ENCODE measurements around the gene DNAJC7. TPM values are rescaled to one million over a fixed set of nuclear protein-coding genes. Genes with fewer than 3 reads are reported as not detected.
"Not testable (repeated sequence)": the region's sequence is repeated elsewhere in the genome, so short reads cannot be mapped to it uniquely, and the experiment has no call there.

DNAJC7 gene
- polyA plus RNA-seq, 3 donors = 43.8 to 86.1 (median 65.2) TPM

DNA sequence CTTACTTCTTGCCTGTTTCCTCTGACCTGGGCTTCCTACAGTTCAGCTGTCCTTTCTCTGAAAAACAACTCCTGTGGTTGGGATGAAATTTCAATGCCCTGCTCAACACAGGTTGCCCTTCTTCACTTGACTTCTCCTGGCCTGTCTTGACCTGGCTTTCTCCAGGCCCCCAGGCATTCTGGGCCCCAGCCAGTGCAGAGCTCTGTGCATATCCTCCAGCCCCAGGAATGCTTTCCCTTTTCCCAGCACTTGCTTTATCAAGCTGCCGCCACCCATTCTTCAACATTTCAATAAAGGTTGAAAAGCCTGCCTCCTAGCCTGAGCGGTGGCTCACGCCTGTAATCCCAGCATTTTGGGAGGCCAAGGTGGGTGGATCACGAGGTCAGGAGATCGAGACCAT, 76.1 kb downstream of the DNAJC7 start:
- 92 to 95% (median 94%) methylated on average over 5 of the region's 5 CpGs for WGBS, 3 donors
- no peak overlapping the region for H3K27ac ChIP-seq (ENCODE audit: low read depth, low read length)

DNA sequence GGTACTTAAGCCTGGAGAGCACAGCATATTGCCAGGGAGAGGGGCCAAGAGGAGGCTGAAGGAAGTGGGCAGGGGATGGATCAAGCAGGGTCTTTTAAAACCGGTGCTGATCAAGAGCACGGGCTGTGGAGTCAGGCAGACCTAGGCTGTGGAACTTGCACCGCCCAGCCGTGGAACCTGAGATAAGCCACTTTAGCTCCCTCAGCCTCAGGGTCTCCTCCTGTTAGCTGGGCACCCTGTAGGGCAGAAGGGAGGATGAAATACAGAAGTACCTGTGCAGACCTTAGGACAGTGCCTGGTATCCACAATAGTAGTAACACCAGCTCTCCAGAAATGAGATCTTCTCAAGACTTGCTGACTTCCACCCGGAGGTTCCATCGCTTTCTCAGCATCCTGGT, 77.5 kb downstream of the DNAJC7 start:
- H3K27ac ChIP-seq (ENCODE audit: low read depth, low read length) = no peak overlapping the region
- 90 to 94% (median 93%) methylated on average over 6 of the region's 6 CpGs for WGBS, 3 donors

DNA sequence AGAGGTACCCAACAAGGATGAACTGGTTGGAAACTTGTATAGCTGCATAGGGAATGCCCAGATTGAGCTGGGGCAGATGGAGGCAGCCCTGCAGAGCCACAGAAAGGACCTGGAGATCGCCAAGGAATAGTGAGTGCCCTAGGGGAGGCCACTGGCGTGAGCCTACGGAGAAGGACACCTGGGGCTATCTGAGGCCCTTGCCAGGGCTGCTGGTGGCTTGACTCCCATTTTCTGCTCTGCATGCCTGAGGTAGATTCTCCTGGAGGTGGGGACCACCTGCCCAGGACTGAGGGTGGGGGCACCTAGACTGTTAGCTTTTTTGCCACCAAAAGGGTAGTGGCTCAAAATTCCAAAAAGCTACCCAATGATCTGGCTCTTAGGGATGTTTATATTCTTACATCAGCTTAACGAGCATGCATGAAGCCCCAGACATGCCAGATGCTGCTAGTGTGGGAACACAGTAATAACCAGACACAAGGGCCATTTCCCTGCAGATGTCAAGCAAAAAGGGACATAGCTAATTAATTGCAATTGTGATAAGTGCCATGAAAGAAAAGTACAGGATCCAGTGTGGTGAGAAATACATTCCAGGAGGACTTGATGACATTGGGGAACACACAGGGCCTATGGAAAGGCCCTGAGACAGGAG, 78.1 kb downstream of the DNAJC7 start:
- H3K27ac ChIP-seq (ENCODE audit: low read depth, low read length) = no peak overlapping the region
- 86 to 94% (median 93%) methylated on average over 4 of the region's 4 CpGs for WGBS, 3 donors

DNA sequence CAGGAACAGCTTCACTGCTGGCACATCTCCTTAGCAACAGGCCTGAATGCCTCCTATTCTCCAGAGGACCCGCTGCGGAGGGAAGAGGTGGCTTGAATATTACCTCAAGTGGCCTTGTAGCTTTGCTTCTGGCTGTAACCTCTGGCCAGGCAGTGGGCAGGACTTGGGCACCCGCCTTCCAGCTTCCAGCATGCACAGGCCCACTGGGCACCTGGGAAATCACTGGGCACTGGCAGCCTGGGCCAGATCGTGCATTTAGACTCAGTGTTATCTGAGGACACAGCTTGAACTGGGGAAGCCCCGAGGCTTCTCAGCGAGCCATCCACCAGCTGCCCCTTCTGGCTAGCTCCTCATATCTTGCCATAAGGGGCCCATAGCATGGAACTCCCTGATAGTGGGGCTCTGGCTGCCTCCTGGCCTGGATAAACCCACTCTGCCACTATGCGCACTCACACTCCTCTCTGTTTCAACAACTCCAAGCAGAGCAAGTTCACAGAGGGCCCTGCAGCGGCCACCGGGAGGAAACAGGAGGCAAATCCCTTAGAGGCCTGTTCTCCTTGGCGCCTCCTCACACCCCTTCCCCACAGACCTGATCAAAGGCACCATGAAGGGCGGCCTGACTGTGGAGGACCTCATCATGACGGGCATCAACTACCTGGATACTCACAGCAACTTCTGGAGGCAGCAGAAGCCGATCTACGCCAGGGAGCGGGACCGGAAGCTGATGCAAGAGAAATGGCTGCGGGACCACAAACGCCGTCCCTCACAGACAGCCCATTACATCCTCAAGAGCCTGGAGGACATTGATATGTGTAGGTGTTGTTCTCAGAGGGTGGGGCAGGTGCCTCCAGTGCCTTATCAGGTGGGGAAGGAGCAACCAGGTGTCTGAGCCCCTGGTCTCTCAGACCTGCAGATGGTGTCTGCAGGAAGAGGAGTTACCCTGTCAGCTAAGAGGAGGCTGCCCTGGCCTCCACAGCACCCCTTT, 79.0 kb downstream of the DNAJC7 start:
- H3K27ac ChIP-seq (ENCODE audit: low read depth, low read length) = no peak overlapping the region

DNA sequence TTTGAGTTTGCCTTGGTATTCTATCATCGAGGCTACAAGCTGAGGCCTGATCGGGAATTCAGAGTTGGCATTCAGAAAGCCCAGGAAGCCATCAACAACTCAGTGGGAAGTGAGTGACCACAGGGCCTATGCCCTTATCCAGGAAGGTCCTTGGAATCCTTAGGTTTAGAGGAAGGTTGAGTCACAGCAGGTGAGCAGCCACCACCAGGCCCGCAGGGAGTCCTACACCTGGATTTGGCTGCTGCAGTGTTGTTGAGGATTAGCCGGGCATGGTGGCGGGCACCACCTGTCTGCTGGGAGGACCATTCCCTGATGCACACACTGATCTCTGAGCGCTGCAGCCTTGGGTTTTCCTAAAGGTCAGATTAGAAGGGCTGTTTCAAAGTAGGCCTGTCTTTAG, 81.6 kb downstream of the DNAJC7 start:
- 95 to 98% (median 97%) methylated on average over 6 of the region's 6 CpGs for WGBS, 3 donors

More for the DNA sequence above, 79.0 kb downstream of the DNAJC7 start:
- 72 to 86% (median 84%) methylated on average over 18 to 19 of the region's 19 CpGs for WGBS, 3 donors

DNA sequence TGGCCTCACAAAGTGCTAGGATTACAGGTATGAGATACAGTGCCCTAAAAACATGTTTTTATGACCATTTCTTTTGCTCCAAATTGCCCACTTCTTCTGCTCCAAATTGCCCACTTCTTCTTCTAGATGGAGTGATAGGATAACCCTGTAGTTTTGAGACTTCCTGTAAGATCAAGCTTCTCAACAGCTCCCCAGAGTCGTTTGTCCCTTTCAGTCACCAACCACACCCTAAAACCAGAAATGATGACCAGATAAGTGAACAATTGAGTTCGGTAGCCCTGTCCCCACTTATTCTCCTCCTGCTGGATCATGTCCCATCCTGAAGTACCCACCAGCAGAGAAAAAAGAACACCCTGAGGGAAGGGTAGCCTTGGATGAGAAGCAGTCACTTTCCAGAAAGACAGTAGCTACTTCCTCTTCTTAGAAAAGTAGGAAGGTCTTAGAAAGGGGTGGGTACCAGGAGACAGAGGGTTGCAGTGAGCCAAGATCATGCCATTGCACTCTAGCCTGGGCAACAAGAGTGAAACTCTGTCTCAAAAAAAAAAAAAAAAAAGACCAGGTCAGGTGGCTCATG, 84.3 kb downstream of the DNAJC7 start:
- 30 to 71% (median 32%) methylated on average over 2 of the region's 2 CpGs for WGBS, 3 donors

More for the DNA sequence above, 81.6 kb downstream of the DNAJC7 start:
- H3K27ac ChIP-seq (ENCODE audit: low read depth, low read length) = no peak overlapping the region

DNA sequence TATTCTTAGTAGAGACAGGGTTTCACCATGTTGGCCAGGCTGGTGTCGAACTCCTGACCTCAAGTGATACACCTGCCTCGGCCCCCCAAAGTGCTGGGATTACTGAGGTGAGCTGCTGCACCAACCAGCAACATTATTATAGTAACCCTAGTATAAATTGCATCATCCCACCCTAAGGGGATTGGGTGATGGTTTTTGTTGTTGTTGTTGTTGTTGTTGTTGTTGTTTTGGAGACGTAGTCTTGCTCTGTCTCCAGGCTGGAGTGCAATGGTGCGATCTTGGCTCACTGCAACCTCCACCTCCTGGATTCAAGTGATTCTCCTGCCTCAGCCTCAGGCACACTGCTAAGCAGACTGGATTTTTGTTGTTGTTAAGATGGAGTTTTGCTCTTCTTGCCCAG, 85.5 kb downstream of the DNAJC7 start:
- WGBS, 3 donors = 92 to 96% (median 92%) methylated on average over 4 of the region's 4 CpGs
- H3K27ac ChIP-seq (ENCODE audit: low read depth, low read length) = not testable (repeated sequence)

More for the DNA sequence above, 84.3 kb downstream of the DNAJC7 start:
- H3K27ac ChIP-seq (ENCODE audit: low read depth, low read length) = no peak overlapping the region

DNA sequence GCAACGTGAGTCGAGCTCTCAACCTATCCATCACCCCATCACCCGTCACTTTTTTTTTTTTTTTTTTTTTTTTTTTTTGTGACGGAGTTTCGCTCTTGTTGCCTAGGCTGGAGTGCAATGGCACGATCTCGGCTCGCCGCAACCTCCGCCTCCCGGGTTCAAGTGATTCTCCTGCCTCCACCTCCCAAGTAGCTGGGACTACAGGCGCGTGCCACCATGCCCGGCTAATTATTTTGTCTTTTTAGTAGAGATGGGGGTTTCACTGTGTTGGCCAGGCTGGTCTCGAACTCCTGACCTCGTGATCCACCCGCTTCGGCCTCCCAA, 86.4 kb downstream of the DNAJC7 start:
- 45 to 53% (median 48%) methylated on average over 16 to 18 of the region's 18 CpGs for WGBS, 3 donors
- H3K27ac ChIP-seq (ENCODE audit: low read depth, low read length) = not testable (repeated sequence)

DNA sequence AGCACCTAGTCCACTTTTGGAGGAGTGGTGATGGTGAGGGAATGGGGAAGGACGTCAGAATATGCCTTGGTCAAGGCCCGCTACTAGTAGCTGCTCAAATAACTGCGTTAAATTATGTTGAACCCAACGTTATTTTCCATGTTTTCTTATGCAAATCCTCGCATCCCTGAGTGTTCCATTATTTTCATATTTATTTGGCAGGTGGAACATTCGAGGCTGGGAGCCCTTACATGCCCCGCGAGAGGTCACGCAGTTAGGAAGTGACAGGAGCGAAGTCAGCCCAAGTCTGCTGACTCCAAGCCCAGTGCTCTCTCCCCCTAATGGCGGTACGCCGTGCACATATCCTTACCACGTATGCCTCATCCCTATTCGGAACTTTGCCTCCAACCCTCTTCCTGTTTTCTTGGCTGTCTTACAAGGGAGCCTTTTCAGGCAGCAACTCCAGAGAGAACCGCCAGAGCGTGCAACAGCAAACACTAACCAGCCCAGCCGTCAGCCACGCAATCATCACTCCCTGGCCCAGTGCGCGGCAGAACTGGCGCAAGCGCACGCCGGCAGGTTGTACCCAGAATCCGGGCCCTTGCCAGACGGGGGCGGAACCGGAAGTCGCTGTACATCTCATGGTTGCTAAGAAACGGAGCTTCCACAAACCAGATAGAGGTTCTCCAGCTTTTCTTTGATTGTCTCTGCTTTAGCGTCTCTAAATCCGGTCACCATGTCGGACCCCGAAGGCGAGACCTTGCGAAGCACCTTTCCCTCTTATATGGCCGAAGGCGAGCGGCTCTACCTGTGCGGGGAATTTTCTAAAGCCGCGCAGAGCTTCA, 87.0 kb downstream of the DNAJC7 start, which contains the start of gene ODAD4:
ODAD4 (plus strand) TSS at position 609 of the 824 bp plus-strand sequence; CDS start at position 716, 107 bp downstream.
- no peak within 1 kb of the TSS for H3K27ac ChIP-seq (ENCODE audit: low read depth, low read length)
- WGBS, 3 donors = 2% methylated on average over 43 of the region's 43 CpGs

DNA sequence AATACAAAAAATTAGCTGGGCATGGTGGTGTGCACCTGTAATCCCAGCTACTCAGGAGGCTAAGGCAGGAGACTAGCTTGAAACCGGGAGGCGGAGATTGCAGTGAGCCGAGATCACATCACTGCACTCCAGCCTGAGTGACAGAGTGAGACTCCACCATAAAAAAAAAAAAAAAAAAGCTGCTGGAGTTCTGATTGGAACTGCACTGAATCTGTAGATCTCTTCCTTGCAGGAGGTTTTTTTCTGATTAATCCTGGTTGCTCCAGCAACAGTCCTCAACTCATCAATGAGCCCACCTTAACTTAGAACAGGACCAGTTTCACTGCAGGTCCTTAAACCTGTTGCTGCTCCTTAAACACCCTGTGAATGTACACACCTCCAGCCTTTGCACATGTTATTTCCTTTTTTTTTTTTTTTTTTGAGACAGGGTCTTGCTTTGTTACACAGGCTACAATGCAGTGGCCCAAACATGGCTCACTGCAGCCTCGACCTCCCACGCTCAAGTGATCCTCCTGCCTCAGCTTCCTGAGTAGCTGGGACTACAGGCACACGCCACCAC, 88.5 kb downstream of the DNAJC7 start:
- 75 to 87% (median 77%) methylated on average over 6 of the region's 6 CpGs for WGBS, 3 donors
- no peak overlapping the region for H3K27ac ChIP-seq (ENCODE audit: low read depth, low read length)

Other genes starting within 250 kb of the DNAJC7 start
- gene JUP, start 230.7 kb downstream of the DNAJC7 start, polyA plus RNA-seq = 10 to 100 TPM; 35.7 to 49.0 (median 36.9) TPM
- 10 to 100 TPM in 1 of 3 donors, 1 to 10 TPM in 2; 3.3 to 11.1 (median 9.7) TPM for gene P3H4, start 205.5 kb downstream of the DNAJC7 start, polyA plus RNA-seq
- gene FKBP10, start 204.4 kb downstream of the DNAJC7 start, polyA plus RNA-seq = 10 to 100 TPM in 2 of 3 donors, 1 to 10 TPM in 1; 9.6 to 50.6 (median 24.6) TPM
- gene NT5C3B, start 181.2 kb downstream of the DNAJC7 start, polyA plus RNA-seq = 10 to 100 TPM; 45.9 to 70.5 (median 50.0) TPM
- under 1 TPM; 0.02 to 0.79 (median 0.64) TPM for gene KLHL10, start 179.6 kb downstream of the DNAJC7 start, polyA plus RNA-seq
- 1 to 10 TPM in 1 of 3 donors, under 1 TPM in 2; 0.89 to 1.4 (median 0.90) TPM for gene KLHL11, start 152.0 kb downstream of the DNAJC7 start, polyA plus RNA-seq
- gene ACLY, start 98.5 kb downstream of the DNAJC7 start, polyA plus RNA-seq = 100 to 1,000 TPM in 1 of 3 donors, 10 to 100 TPM in 2; 41.5 to 104 (median 68.9) TPM
- gene ODAD4, start 86.8 kb downstream of the DNAJC7 start, polyA plus RNA-seq = under 1 TPM; 0.48 to 0.79 (median 0.64) TPM
- gene CNP, start 50.6 kb downstream of the DNAJC7 start, polyA plus RNA-seq = 10 to 100 TPM; 19.4 to 45.6 (median 38.2) TPM
- gene NKIRAS2, start 2.7 kb upstream of the DNAJC7 start, polyA plus RNA-seq = 10 to 100 TPM; 13.5 to 35.1 (median 30.9) TPM
- gene C17orf113, start 33.2 kb upstream of the DNAJC7 start, polyA plus RNA-seq = 1 to 10 TPM in 1 of 3 donors, under 1 TPM in 2; 0.12 to 1.5 (median 0.22) TPM
- gene ZNF385C, start 81.0 kb upstream of the DNAJC7 start, polyA plus RNA-seq = 1 to 10 TPM in 1 of 3 donors, under 1 TPM in 2; 0.10 to 2.0 (median 0.67) TPM
- gene DHX58, start 95.3 kb upstream of the DNAJC7 start, polyA plus RNA-seq = 10 to 100 TPM in 1 of 3 donors, 1 to 10 TPM in 2; 6.2 to 17.4 (median 7.0) TPM
- gene KAT2A, start 103.9 kb upstream of the DNAJC7 start, polyA plus RNA-seq = 10 to 100 TPM; 37.5 to 57.1 (median 40.9) TPM
- under 1 TPM; 0.09 to 0.70 (median 0.34) TPM for gene HSPB9, start 105.4 kb upstream of the DNAJC7 start, polyA plus RNA-seq
- gene RAB5C, start 137.6 kb upstream of the DNAJC7 start, polyA plus RNA-seq = 100 to 1,000 TPM in 2 of 3 donors, 10 to 100 TPM in 1; 62.4 to 190 (median 182) TPM
- gene KCNH4, start 163.7 kb upstream of the DNAJC7 start, polyA plus RNA-seq = under 1 TPM; 0.06 to 0.56 (median 0.19) TPM
- gene HCRT, start 168.0 kb upstream of the DNAJC7 start, polyA plus RNA-seq = not detected
- gene GHDC, start 177.1 kb upstream of the DNAJC7 start, polyA plus RNA-seq = 10 to 100 TPM; 16.5 to 20.3 (median 19.4) TPM